ENCODE data around the gene PPID.
"Not testable (repeated sequence)": the region's sequence is repeated elsewhere in the genome, so short reads cannot be mapped to it uniquely, and the experiment has no call there.

The PPID gene

DNA sequence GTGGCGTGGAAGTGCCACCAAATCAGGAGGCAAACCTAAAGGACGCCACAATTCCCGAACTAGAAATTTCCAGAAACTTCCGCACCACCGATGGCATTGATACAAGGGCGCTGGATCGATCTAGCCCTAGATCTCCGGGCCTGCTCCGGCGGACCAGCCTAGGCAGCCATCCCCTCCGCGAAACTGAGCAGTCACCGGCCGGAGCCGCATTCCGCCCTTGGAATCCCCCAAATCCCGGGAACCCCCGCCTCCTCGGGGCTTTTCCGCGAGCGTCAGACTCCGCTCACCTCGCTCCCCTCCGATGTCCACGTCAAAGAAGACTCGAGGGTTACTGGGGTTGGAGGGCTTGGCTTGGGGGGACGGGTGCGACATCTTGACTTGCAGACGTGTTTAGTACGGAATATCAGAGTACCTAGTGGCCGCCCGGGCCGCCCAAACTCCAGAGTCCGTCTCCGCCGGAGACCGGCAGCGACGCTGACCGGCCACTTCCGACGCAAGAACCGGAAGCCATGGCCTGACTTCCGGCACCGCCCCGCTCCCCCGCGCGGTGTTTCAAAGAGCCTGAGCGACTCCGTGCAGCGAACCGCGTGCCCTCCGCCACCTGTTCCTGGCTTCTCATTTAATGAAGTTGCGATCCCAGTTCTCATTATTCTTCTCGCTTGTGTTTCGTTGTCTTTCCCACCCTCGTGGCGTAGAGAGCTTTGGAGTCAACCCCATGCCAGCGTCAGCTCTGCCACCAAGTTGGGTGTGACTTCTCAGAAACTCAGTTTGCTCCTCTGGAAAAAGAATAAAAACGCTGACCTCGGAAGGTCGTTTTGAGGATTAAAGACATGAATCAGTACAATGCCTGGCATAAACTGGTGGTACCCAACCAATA lies at the start of gene PPID:
TSS of gene PPID (minus strand) at position 480 of the 877 bp plus-strand sequence. CDS start at position 372, 108 bp downstream.
- DNase-seq, result peak; percentile 91

DNA sequence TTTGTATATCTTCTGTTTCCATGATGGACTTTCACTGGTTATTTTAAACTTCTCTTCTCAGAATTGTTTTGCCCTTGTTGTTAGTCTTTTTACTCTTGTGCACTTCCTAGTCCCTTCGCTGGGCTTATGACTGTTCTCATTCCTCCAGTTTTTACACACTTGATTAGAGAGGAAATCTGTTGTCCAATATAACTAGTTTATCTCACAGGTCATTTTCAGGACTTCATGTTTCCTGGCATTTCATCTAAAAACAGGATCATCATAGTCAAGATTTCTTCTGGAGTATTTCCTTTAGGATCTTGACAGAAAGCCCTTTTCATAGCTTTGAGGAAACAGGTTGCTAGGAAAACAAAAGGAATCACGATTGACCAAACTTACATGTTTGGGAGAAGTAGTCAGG lies 48.6 kb upstream of the PPID start:
- no peak for DNase-seq

DNA sequence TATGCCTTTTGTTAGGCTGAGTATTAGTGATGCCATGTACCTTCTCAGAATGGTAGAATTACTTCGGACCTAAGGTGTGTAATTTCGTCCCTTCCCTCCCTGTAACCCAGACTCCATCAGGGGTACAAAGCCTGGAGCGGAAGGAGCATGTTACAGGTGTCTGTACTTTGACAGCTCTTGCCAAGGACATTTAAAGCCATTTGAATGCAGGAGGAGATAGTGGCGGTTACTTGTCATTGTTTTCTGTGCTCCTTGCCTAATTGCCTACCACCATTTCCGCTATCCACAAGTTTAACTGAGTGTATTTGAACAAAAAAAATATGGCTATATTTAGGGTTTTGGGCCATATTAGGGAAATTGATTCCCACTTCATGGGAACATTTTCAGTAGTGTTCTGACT lies 47.5 kb upstream of the PPID start:
- DNase-seq, result no peak

DNA sequence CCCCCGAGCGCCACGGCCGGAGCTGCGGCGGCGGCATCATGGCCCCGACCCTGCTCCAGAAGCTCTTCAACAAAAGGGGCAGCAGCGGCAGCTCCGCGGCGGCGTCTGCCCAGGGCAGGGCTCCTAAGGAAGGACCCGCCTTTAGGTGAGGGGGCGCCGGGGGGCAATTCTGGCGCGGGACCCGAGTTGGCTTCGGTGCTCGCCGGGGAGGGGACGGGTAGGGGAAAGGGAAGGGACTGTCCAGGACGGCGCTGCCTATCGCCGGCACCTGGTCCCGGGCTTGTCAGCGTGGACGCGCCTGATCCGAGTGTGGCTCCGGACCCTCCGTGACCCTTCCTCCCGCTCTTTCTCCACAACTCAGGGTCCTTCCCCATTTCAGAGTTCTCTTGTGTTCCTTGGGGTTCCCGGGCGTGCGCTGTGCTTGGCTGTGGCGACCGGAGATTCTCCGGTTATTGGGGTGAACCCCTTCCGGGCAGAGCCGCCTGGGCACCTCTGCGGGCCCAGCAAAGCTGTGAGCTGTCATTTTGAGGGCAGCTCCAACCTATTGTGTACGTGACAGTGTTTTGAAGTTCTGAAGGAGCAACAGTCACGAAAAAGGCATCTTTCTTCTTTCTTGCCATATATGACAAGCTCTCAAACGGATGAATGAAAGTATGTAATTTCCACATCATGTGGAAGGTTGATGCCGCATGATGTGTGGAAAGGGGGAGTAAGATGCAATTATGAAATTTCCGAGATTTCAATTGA lies 46.2 kb upstream of the PPID start:
- DNase-seq, result peak; percentile 64

DNA sequence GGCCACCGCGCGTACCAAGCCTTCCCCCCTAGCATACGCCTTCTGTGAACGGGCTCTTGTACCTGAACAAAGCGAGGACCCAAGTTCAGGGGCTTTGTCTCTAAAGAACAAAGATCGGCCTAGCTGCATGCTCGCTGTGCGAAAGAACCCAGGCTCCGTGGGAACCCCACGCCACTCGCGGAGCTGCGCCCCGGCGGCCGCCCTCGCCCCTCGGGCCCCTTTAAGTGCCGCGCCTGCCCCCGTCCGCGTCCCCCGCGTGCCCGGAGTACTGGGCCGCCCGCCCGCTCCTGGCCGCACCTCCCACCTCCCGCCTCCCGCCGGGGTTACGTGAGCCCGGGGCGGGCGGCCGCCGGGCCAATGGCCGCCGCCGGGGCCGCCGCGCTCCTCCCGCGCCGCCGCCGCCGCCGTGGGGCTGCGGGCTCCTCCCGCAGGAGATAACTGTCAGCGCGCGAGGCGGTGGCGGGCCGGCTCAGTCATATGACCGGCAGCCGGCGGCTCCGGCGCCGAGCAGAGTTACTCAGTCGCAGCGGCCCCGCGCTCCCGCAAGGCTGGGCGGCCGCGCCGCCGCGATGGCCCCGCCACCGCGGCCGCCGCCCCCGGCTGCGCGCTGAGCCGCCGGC lies 45.5 kb upstream of the PPID start, which contains the start of gene FNIP2:
TSS of gene FNIP2 (plus strand) at position 472 of the 620 bp plus-strand sequence. CDS start 187 bp downstream, outside the sequence.
- DNase-seq, result peak; percentile 87

DNA sequence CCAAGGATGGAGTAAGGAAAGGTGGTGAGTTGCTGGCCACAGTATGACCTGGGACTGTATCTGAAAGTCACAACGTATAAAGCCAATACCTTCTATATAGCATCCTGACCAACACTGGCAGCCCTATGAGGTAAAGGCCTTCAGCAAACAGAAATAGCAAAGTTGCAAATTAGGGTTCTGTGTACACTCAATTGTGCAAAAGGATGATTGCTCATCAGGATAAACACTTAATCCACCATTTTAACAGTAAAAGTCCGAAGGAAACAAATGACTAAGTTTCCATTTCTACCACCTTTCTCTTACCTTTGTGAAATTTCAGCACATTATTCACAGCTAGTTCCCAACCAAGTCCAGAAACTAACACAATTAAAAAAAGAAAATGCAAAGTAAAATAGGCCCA lies 44.3 kb upstream of the PPID start:
- DNase-seq, result no peak

DNA sequence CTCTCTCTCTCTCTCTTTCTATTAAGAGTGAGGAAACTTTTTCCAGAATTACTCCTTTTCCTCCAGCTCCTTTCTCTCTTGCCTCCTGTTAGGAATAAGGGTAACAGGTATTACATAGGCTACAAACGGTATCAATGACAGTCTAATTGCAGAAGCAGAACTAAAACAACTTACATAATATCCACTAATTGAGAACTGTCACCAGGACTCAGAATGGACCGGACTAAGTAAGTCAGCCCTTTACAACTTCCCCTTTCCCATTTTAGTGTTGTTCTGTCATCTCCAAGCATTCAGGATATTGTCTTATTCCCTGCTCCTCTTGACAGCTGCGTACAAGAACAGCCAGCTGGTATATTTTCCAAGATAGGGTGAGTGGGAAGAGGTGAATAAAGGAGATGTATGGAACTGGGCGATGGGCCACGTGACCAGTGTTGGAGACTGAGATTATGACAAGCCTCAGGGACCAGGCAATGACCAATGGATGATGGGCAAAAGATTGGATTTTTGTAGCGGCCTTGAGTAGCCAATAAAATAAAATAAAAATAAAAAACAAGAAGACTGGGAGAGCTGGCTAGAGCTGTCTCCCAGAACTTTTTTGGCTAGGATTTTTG lies 43.3 kb upstream of the PPID start:
- DNase-seq, result no peak

DNA sequence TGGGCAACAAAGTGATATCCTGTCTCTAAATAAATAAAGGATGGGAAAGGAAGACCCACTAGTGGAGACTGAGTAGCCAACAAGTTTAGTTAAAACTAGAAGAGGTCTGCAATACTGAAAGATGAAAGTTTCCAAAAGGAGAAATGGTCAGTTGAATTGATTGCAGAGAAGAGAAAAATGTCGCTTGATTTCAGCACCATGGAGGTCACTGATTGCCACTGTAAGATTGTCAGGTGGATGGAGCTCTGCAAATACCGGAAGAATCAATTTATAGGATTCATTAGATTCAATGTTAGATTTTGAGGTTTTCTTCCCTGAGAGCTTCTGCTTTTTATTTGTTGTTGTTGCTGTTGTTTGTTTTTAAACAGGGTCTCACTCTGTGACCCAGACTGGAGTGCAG lies 40.3 kb upstream of the PPID start:
- no peak for DNase-seq

DNA sequence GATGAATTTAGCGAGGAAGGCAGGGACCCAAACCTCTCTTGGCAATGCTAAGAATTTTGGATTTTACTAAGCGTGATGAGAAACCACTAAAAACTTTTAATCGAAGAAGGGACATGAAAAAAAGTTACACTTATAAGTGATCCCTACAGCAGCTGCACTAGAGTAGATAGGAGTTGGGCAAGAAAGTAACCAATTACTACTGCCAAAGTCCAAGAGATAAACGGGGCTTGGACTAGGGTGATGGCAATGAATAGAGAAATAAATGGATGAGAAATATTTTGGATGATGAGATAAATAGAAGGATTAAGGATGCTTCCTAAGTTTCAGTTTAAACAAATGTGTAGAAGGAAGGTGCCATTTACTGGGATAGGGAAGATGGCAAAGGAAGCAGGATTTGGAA lies 39.4 kb upstream of the PPID start:
- no peak for DNase-seq

DNA sequence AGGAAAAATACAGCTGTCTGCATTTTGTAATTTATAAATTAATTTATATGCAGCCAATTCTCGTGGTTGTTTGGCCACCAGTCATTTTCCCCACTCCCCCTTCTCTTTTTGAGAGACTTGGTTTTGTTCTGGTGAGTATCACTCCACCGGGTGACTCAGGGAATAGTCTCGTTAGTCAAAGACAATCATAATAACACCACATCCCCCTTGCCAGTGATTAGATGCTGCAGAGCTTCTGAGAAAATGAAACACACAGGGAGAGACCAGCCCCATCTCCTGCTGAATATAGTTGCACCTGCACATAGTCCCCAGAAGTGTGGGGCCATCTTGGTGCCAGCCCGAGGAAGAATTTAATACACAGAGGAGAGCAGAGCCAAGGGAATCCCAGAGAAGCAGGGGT lies 37.7 kb upstream of the PPID start:
- no peak for DNase-seq

DNA sequence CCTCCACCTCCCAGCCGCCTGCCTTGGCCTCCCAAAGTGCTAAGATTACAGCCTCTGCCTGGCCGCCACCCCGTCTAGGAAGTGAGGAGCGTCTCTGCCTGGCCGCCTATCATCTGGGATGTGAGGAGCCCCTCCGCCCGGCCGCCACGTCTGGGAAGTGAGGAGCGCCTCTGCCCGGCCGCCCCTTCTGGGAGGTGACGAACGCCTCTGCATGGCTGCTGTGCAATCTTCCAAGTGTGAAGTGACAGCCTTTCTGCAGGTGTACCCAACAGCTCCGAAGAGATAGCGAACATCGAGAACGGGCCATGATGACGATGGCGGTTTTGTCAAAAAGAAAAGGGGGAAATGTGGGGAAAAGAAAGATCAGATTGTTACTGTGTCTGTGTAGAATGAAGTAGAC lies 36.3 kb upstream of the PPID start:
- DNase-seq, result not testable (repeated sequence)

DNA sequence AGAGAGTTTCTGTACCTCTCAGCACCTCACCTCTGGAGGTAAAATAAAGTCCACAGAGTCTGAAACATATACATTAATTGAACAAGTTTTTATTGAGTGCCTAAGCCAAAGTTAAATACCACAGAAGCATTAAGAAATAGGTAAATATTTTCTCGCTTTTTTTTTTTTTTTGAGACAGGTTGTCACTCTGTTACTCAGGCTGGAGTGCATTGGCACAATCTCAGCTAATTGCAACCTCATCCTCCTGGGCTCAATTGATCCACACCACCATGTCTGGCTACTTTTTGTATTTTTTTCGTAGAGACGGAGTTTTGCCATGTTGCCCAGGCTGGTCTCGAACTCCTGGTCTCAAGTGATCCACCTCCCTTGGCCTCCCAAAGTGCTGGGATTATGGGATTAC lies 35.5 kb upstream of the PPID start:
- DNase-seq, result no peak

DNA sequence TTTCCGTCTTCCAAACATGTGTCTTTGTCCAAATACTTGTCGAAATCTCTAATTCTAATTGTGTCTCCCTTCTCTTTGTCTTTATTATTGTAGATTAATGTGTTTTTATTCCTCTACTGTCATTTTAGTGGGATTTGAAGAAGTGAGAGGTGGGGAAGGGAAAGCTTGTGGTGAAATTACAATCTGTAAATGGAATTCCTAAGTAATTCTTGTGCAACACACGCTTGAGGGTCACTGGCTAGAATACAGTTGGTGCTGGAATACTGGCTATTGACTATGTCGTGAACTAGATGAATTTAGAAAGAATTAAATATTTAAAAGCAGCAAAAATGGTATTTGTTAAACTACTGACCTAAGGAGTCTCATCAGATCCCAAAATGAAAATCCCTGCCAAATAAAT lies 34.9 kb upstream of the PPID start:
- DNase-seq, result no peak

DNA sequence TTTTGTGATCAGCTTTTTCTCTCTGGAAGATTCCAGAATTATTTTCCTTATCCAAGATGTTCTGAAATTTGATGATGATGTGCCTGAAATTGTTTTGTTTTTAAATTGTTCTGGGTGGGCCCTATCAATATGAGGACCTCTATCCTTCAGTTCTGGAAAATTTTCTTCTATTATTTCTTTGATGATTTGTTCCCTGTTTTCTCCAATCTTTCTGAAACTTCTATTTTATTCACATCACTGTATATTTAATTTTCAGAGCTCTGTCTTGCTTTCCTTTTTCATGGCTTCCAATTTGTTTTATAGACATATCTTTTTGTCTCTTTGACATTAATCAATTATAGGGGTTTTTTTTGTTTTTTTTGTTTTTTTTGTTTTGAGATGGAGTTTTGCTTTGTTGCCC lies 33.4 kb upstream of the PPID start:
- DNase-seq, result no peak

DNA sequence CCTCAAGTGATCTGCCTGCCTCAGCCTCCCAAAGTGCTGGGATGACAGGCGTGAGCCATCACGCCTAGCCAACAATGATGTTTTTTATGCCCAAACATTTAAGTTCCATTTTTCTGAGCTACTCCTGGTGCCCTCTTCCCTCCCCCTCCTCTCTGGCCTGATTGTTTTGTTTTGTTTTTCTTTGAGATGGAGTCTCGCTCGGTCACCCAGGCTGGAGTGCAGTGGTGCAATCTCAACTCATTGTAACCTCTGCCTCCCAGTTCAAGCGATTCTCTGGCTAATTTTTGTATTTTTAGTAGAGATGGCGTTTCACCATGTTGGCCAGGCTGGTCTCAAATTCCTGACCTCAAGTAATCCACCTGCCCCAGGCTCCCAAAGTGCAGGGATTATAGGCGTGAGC lies 32.6 kb upstream of the PPID start:
- DNase-seq, result not testable (repeated sequence)

DNA sequence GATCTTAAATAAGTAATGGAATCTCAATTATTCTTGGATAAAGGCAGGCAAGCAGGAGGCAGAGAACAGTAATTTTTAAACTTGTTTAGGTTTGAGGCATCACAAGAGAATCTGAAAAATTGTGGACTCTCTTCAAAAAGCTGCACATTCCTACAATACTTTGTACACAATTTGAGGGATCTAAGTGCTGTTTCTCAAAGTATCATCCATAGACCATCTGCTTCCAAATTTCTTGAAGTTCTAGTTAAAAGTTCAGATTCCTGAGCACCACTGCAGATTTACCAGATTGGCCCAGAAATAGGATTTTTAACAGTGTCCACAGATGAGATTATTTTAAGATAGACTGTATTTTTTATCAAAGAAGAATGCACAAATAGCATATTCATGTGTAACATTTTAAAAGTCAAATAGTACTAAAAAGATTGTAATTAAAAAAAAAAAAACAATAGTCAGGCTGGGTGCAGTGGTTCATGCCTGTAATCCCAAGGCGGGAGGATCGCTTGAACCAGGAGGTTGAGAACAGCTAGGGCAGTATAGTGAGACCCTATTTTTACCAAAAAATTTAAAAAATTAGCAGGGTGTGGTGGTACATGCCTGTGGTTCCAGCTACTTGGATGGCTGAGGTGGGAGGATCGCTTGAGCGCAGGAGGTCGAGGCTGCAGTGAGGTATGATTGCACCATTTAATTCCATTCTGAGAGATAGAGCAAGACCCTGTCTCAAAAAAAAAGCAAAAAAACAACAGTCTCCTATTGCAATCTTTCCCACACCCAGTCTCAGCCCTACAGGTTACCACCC lies 31.4 kb upstream of the PPID start:
- DNase-seq, result no peak

DNA sequence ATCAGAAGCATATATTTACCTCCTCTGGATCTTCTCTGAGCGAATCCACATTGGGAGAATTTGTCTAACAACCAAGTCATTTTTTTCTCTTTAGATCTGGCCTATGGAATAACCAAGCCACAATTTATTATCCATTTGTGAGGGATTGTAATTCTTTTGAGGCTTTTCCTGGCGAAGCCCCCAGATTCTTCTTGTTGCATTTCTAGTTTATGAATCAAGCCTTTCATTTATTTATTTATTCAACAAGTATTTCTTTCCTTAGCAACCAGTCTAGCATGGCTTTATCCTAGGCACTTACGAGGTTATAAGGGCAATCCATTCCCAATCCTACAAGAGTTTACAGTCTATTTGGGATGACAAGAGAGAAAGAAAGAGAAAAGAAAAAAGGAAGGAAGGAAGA lies 27.2 kb upstream of the PPID start:
- DNase-seq, result no peak

DNA sequence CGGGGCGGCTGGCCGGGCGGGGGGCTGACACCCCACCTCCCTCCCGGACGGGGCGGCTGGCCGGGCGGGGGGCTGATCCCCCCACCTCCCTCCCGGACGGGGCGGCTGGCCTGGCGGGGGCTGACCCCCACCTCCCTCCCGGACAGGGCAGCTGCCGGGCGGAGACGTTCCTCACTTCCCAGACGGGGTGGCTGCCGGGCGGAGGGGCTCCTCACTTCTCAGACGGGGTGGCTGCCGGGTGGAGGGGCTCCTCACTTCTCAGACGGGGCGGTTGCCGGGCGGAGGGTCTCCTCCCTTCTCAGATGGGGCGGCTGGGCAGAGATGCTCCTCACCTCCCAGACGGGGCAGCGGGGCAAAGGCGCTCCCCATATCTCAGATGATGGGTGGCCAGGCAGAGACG lies 23.3 kb upstream of the PPID start:
- not testable (repeated sequence) for DNase-seq

DNA sequence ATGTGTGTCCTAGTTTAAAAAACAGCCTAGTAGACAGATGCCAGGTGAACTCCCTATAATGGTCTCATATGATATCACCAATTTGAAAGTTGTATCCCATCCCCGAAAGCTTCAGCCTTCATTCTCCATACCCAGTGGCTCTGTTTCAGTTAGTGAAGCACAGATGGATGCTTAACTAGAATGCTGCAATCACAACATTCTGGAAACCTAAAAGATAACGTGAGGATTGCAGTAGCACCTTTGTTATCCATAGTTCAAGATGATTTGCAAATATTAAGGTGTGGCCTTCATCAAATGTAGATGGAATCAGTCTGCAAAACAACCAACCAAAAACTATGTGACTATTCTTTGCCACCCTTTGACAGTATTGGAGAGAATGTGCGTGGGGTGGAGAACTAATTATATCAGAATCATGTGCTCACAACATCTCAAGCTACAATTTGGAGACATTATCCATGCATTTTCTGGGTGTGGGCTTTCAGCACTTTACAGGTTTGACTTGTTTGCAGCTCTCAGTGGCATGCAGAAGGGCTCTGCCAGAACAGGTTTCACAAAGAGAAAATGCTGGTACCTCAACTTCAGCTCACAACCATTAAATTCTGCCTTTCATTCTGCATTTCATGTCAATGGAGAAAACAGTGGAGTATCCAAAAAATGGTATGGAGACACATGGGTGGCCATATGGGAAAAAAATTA lies 18.3 kb upstream of the PPID start:
- DNase-seq, result no peak

DNA sequence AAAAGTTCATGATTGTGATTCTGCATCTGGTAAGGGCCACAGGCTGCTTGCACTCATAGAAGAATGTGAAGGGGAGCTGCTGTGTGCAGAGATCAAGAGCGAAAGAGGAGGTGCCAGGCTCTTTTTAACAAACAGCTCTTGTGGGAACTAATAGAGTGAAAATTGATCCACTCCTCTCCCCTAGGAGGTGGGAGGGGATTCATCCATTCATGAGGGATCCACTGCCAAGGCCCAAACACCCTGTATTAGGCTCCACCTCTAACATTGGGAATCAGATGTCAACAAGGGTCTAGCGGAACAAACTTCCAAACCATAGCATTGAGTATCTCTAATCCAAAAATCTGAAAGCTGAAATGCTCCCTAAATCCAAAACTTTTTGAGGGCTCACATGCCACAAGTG lies 16.4 kb upstream of the PPID start:
- DNase-seq, result no peak

DNA sequence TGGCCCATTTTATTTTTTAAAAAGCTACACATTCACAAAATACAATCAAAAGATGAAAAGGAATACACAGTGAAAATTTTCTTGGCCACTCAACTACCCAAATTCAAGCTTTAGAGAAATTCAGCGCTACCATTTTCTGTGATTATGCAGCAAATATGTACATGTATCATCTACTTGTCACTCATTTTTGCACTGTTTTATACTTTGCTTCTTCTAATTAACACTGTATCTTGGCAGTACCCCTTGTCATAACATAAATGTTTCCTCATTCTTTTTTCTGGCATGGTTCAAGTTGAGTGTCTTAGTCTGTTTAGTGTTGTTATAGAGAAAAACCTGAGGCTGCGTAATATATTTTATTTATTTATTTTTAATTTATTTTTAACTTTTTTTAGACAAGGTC lies 15.7 kb upstream of the PPID start:
- no peak for DNase-seq

Measured in right hindlimb (tissue), 1 donor.